Fibroblast of mammary gland (primary cell): Measurements from ENCODE around the gene ERICH2.

ENCODE experiments used
- DNase-seq: peaks from one replicate; pipeline ENCODE4 v3.0.0-alpha.2; 2010; ENCODE audit warnings: low read depth
- H3K4me3 ChIP-seq: 2 replicates; pipeline ENCODE4 v1.5.1; 2011; ENCODE audit warnings: low read depth, mild to moderate bottlenecking, low read length, moderate library complexity; ENCODE audit not compliant: control insufficient read depth
- CTCF ChIP-seq: conservative IDR thresholded peaks from 2 replicates; pipeline ENCODE4 v1.5.1; 2011; ENCODE audit warnings: low read depth, low read length, inconsistent platforms; ENCODE audit not compliant: control insufficient read depth, insufficient read depth

The ERICH2 gene

GRCh38 chr2:170836027-170836426 is 65.8 kb downstream of the ERICH2 start:
- DNase-seq: no peak
- no peak overlapping the region for H3K4me3 ChIP-seq
- TF ChIP-seq CTCF: no peak

GRCh38 chr2:170840717-170841210 is 70.6 kb downstream of the ERICH2 start:
- DNase-seq: no peak

GRCh38 chr2:170842785-170843184 is 72.6 kb downstream of the ERICH2 start:
- DNase-seq: peak; percentile 43
- TF ChIP-seq CTCF: no peak

More at GRCh38 chr2:170840717-170841210, 70.6 kb downstream of the ERICH2 start:
- no peak for TF ChIP-seq CTCF
- H3K4me3 ChIP-seq: no peak overlapping the region

GRCh38 chr2:170843656-170844055 is 73.5 kb downstream of the ERICH2 start:
- H3K4me3 ChIP-seq: no peak overlapping the region
- peak; percentile 57 for DNase-seq
- TF ChIP-seq CTCF: no peak

More at GRCh38 chr2:170842785-170843184, 72.6 kb downstream of the ERICH2 start:
- no peak overlapping the region for H3K4me3 ChIP-seq

- DNase-seq: no peak
- no peak overlapping the region for H3K4me3 ChIP-seq
- peak; percentile 7 for TF ChIP-seq CTCF
These were observed 75.2 kb downstream of the ERICH2 start for GRCh38 chr2:170845343-170845742.

GRCh38 chr2:170846314-170846713 is 76.1 kb downstream of the ERICH2 start:
- no peak for TF ChIP-seq CTCF
- no peak for DNase-seq
- H3K4me3 ChIP-seq: no peak overlapping the region

GRCh38 chr2:170847716-170848115 is 77.5 kb downstream of the ERICH2 start:
- no peak overlapping the region for H3K4me3 ChIP-seq
- DNase-seq: peak; percentile 4
- no peak for TF ChIP-seq CTCF
